IPS-NIHi7 (cell line): ENCODE measurements around the gene ZNF792.
"Not testable (repeated sequence)": the region's sequence is repeated elsewhere in the genome, so short reads cannot be mapped to it uniquely, and the experiment has no call there.

Source experiments
- DNase-seq: peaks from one replicate; pipeline ENCODE4 v3.0.0; 2012; ENCODE audit warnings: mixed read lengths; ENCODE audit errors: extremely low spot score

Gene ZNF792

DNA sequence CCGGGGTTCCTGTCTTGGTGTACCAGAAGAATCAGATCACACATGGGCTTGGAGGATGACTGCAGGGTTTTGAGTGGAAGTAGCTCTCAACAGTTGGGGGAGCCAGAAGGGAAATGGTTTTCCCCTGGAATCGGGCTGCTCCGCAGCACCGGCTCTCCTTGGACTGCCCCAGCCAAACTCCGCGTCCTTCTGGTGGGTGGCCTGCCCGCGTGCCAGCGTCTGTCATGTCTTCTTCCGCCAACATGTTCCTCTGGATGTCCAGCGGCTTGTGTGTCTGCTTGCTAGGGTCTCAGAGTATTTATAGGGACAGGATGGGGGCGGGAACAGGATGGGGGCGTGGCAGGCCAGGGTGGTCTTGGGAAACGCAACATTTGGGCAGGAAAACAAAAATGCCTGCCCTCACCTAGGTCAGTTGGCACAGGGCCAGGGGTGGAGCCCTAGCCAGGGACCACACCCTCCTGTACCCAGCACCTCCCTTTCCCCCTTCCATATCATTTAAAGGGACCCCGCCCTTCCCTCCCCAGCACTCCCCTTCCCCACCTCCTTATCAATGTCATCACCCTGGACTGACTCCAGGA lies 38.7 kb downstream of the ZNF792 start:
- no peak for DNase-seq

DNA sequence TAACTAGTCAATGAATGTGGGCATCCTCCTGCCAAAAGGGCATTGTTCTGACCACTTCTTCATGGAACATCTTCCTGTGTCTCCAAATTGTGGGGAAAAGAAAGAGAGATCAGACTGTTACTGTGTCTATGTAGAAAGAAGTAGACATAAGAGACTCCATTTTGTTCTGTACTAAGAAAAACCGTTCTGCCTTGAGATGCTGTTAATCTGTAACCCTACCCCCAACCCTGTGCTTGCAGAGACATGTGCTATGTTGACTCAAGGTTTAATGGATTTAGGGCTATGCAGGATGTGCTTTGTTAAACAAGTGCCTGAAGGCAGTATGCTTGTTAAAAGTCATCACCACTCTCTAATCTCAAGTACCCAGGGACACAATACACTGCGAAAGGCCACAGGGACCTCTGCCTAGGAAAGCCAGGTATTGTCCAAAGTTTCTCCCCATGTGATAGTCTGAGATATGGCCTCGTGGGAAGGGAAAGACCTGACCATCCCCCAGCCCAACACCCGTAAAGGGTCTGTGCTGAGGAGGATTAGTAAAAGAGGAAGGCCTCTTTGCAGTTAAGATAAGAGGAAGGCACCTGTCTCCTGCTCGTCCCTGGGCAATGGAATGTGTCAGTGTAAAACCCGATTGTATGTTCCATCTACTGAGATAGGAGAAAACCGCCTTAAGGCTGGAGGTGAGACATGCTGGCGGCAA lies 43.8 kb downstream of the ZNF792 start:
- not testable (repeated sequence) for DNase-seq

DNA sequence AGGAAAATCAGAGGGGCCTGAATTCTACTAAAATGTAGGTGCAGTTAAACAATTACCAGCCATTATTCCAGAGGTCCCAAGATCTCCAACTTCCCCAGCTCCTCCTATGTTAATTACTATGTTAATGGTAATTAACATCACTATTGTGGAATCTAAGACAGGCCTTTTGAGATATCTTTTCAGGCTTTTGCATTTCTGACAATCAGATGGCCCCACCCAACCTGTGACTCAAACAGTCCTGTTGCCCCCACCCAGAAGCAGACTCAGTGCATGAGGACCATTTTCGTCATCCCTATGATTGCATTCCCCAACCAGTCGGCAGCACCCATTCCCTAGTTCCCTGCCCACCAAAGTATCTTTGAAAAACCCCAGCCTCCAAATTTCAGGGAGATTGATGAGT lies 45.8 kb downstream of the ZNF792 start:
- DNase-seq, result no peak

DNA sequence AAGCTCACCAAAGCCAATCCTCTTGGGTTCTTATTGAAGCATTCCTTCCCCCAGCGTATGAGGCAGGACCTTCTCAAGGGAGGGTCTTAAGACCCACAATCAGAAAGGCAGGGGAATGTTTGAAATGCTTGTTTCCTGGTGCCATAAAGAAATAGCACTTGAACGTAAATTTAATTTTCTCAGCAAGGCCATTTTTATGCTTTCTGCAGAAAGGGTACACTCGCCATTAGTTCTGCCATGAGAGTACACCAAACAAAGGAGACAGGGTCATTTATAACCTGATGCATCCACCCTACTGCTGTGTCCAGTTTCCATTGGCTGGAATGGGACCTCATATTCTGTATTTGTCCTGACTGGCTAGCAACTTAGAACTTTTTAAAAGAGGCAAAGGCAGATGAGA lies 46.9 kb downstream of the ZNF792 start:
- DNase-seq, result not testable (repeated sequence)

DNA sequence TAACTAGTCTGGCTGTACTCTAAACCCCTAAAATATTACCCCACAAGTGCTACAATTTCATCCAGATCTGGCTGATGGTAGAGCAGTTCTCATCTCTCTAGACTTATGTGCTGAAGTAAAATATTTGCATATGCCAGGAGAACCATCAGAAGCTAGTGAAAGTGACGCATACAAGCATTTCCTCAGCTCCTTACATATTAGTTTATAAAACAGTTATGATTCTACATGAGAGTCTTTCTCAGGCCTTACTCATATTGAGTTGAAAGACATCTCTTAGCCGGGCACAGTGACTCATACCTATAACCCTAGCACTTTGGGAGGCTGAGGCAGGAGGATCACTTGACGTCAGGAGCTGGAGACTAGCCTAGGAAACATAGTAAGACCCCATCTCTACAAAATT lies 53.3 kb downstream of the ZNF792 start:
- DNase-seq, result no peak
